Sigmoid colon (tissue), 7 donors: ENCODE data around the gene RELB. TPM values are rescaled to one million over a fixed set of nuclear protein-coding genes. Genes with fewer than 3 reads are reported as not detected.
A peak's percentile ranks its signal among the peaks of the same experiment; 100 is the strongest.

ENCODE experiments used
- DNase-seq: peaks from one replicate; pipeline ENCODE4 v3.0.0-alpha.2; 2019
- H3K27ac ChIP-seq, 4 donors: fragments of 200-600 bp; sonication (generic); one replicate each; pipeline ENCODE4 v1.5.1; 2016 to 2019; ENCODE audit warnings: mild to moderate bottlenecking in 1 of 4
- H3K27me3 ChIP-seq, 3 donors: fragments of 200-600 bp; sonication (generic); one replicate each; pipeline ENCODE4 v1.5.1; 2019; ENCODE audit warnings: mild to moderate bottlenecking in 1 of 3
- H3K36me3 ChIP-seq, 4 donors: fragments of 200-600 bp; sonication (generic); one replicate each; pipeline ENCODE4 v1.5.1; 2016 to 2019
- H3K4me1 ChIP-seq, 4 donors: fragments of 200-600 bp; sonication (generic); one replicate each; pipeline ENCODE4 v1.5.1; 2017 to 2019
- H3K4me3 ChIP-seq, 4 donors: fragments of 200-600 bp; sonication (generic); one replicate each; pipeline ENCODE4 v1.5.1; 2017 to 2019; ENCODE audit warnings: mild to moderate bottlenecking in 2 of 4, moderate library complexity in 1 of 4
- H3K9me3 ChIP-seq, 4 donors: fragments of 200-600 bp in 3 of 4; sonication (generic) in 3 of 4; one replicate each; pipeline versions ENCODE4 v1.5.1 to v1.6.1; 2013 to 2019
- EP300 ChIP-seq, 4 donors: sonication (generic); formaldehyde crosslinking; IDR thresholded peaks; one replicate each; pipeline ENCODE4 v1.6.1; 2017; ENCODE audit warnings: antibody characterized with exemption in 4 of 4
- POLR2A ChIP-seq, 2 donors: fragments of 450-650 bp; IDR thresholded peaks; one replicate each; pipeline ENCODE4 v1.6.1; 2016; ENCODE audit warnings: antibody characterized with exemption in 2 of 2, mild to moderate bottlenecking in 2 of 2, moderate library complexity in 2 of 2
- POLR2AphosphoS5 ChIP-seq, 4 donors: sonication (generic); formaldehyde crosslinking; IDR thresholded peaks; one replicate each; pipeline ENCODE4 v1.6.1; 2017; ENCODE audit warnings: antibody characterized with exemption in 4 of 4
- WGBS, 2 donors: extraction: QIAGEN DNeasy Blood & Tissue Kit; methylation state at CpG; one replicate each; pipeline ENCODE4 v1.1.7; 2013; 5-methylcytosine and 5-hydroxymethylcytosine counted together
- intact Hi-C: fragments of 100-400 bp; cut with DNase I; formaldehyde crosslinking; loops from one replicate; pipeline ENCODE4 v1.15.1; 2023
- polyA plus RNA-seq, 3 donors: library from polyadenylated mRNA; stranded (reverse); fragments of 200-250 nt; gene quantifications; one replicate each; pipeline ENCODE4 v1.2.3, GENCODE V29; 2013
- total RNA-seq, 4 donors: library from RNA; depleted of rRNA; stranded (reverse); fragments of >200 nt; gene quantifications; one replicate each; pipeline ENCODE4 v1.1.0, GENCODE V29; 2016
- TF ChIP-seq, protein P1 (sequence below), 4 experiments: fragments of 450-650 bp in 3 of 4; fragments of 200-600 bp in 1 of 4; IDR thresholded peaks; one replicate each; pipeline ENCODE4 v1.5.1; 2016 to 2019; ENCODE audit warnings: antibody characterized with exemption in 4 of 4, mild to moderate bottlenecking in 3 of 4, moderate library complexity in 2 of 4
- donor health status: healthy with polysubstance abuse.
- donor health status: Bipolar disorder and iron deficiency.
- donor health status: healthy.

The RELB gene
- total and polyA plus RNA-seq, 7 donors = 3.2 to 50.2 (median 16.7) TPM

DNA sequence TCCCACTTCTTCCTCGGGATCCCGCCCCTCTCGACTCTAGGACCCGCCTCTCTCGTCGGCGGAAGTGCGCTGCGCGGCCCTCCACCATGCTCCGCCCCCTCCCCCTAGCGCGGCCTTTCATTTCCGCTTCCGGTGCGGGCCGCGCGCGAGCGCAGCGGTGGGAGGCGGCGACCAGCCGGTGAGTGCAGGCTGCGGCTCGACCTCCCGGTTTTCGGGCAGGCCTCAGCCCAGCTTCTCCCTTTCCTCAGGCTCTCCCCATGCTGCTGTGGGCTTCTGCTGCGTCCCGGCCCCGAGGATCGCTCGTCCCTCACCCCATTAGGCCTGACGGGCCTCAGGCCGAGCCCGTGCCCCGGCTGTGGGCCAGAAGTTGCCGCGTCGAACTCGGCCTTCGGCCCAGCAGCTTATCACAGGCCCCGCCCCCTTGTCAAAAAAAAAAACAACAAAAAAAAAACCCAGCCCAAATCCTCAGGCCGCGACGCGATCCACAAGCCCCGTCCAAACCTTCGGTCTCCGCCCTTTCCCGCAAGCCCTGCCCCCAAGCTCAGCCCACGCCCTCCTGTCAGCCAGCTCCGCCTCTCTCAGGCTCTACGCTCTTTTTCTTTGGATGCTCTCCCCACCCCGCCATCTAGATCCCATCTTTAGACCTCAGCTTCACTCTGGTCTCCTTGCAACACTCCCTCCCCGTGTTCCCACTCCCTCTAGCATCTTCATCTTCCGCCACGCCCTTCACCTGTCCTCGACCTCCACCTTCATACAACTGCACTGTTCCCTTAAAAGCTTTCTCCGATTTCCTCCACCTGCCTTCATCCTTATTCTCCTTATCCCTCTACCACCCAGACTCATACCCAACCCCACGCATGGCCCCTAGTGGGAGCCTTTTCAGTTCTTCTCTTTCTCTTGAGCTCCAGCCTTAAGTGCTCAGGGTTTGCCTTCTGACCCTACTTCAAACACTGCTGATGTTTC is 37.9 kb downstream of the RELB start, which contains the start of gene CLASRP:
Gene CLASRP, plus strand, starts transcription at position 115 of the 963 bp plus-strand sequence. CDS start 1,168 bp downstream, outside the sequence.
- no peaks in the 10 kb centered on the region for H3K9me3 ChIP-seq
- 1 to 2% methylated on average over 62 of the region's 62 CpGs for WGBS, 2 donors
- peaks cover 6 to 66% (median 24%) of the 10 kb centered on the region in 4 donors for H3K36me3 ChIP-seq
- peak; percentile 96 for DNase-seq
- H3K4me1 ChIP-seq = peaks cover 0 to 39% (median 29%) of the 10 kb centered on the region in 4 donors
- intact Hi-C loops = loop anchor here (2.0 to 5.0 kb wide), 3 partner anchors 36 to 53 kb away; partner anchors contain the start of genes GEMIN7, PPP1R37 and ZNF296
- TF ChIP-seq POLR2AphosphoS5 (IDR thresholded peaks at IDR 0.05) (peak; percentile 98 to 99 (median 98)), POLR2A (IDR thresholded peaks at IDR 0.05) (peak; percentile 94 to 97)
- TF ChIP-seq, protein P1, sequence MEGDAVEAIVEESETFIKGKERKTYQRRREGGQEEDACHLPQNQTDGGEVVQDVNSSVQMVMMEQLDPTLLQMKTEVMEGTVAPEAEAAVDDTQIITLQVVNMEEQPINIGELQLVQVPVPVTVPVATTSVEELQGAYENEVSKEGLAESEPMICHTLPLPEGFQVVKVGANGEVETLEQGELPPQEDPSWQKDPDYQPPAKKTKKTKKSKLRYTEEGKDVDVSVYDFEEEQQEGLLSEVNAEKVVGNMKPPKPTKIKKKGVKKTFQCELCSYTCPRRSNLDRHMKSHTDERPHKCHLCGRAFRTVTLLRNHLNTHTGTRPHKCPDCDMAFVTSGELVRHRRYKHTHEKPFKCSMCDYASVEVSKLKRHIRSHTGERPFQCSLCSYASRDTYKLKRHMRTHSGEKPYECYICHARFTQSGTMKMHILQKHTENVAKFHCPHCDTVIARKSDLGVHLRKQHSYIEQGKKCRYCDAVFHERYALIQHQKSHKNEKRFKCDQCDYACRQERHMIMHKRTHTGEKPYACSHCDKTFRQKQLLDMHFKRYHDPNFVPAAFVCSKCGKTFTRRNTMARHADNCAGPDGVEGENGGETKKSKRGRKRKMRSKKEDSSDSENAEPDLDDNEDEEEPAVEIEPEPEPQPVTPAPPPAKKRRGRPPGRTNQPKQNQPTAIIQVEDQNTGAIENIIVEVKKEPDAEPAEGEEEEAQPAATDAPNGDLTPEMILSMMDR (IDR thresholded peaks at IDR 0.05) = no peak
- H3K4me3 ChIP-seq = peak within 1 kb of the TSS; percentile 84 to 94 (median 90)
- H3K27ac ChIP-seq = peak within 1 kb of the TSS; percentile 94 to 97 (median 95)
- no peaks in the 10 kb centered on the region for H3K27me3 ChIP-seq

DNA sequence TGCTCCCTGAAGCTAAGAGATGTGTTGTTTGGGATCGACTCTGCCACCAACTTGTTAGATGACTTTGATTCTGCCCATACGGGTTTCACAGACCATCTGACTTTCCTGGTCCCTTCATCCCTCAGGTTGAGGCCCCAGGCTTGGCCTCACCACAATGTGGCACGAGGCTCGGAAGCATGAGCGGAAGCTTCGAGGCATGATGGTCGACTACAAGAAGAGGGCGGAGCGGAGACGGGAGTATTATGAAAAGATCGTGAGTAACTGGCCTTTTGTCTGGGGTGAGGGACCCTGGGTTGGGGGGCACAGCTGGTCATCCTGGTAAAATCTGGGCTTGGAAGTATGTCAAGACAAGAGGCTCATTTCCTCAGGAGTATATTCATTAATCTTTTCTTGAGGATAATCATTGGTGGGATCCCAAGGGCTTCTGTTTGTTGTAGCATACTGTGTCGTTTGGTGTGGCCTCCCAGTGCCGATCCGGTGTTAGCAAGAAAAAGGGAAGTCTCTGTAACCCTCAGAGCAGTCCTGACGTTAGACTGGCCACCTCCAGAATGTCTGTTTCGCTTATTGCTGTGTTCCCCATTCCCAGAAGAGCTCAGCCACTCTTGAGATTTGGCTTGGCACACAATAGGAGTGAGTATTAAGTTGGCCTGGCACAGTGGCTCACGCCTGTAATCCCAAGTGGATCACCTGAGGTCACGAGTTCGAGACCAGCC is 39.0 kb downstream of the RELB start:
- Histone ChIP-seq H3K9me3 (no peaks in the 10 kb centered on the region), H3K4me1 (peaks cover 0 to 49% (median 32%) of the 10 kb centered on the region in 4 donors), H3K36me3 (peaks cover 17 to 66% (median 30%) of the 10 kb centered on the region in 4 donors), H3K27me3 (no peaks in the 10 kb centered on the region), H3K27ac (peak overlapping the region; percentile 94 to 97 (median 95)), H3K4me3 (peak overlapping the region in 3 of 4 donors; percentile 84 to 90 (median 90))
- intact Hi-C loops = no loop called here
- TF ChIP-seq POLR2A (IDR thresholded peaks at IDR 0.05) (no peak), EP300 (IDR thresholded peaks at IDR 0.05) (no peak), POLR2AphosphoS5 (IDR thresholded peaks at IDR 0.05) (no peak)
- TF ChIP-seq, protein P1 (IDR thresholded peaks at IDR 0.05) = no peak
- DNase-seq = no peak
- 73 to 77% methylated on average over 19 of the region's 19 CpGs for WGBS, 2 donors

DNA sequence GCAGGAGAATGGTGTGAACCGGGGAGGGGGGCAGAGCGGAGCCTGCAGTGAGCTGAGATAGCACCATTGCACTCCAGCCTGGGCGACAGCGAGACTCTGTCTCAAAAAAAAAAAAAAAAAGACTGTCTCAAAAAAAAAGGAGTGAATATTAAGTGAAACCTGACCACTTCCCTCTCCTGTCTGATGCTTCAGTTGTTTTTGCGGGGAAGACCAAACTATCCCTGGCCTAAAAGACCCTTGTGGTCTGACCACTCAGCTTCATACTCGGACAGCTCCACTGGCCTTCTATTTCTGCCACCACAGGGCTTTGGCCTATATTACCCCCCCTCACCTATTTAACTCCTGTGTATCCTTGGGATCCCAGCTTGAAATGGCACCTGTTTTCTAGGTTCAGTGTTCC is 39.9 kb downstream of the RELB start:
- Histone ChIP-seq H3K36me3 (peaks cover 18 to 66% (median 25%) of the 10 kb centered on the region in 4 donors), H3K27ac (no peak overlapping the region), H3K27me3 (no peaks in the 10 kb centered on the region), H3K4me1 (peaks cover 0 to 58% (median 41%) of the 10 kb centered on the region in 4 donors), H3K4me3 (no peak overlapping the region), H3K9me3 (no peaks in the 10 kb centered on the region)
- WGBS, 2 donors = 88 to 92% methylated on average over 6 of the region's 6 CpGs
- DNase-seq = no peak
- TF ChIP-seq, protein P1 (IDR thresholded peaks at IDR 0.05) = no peak
- TF ChIP-seq POLR2AphosphoS5 (IDR thresholded peaks at IDR 0.05) (no peak), EP300 (IDR thresholded peaks at IDR 0.05) (no peak), POLR2A (IDR thresholded peaks at IDR 0.05) (no peak)
- intact Hi-C loops = no loop called here

DNA sequence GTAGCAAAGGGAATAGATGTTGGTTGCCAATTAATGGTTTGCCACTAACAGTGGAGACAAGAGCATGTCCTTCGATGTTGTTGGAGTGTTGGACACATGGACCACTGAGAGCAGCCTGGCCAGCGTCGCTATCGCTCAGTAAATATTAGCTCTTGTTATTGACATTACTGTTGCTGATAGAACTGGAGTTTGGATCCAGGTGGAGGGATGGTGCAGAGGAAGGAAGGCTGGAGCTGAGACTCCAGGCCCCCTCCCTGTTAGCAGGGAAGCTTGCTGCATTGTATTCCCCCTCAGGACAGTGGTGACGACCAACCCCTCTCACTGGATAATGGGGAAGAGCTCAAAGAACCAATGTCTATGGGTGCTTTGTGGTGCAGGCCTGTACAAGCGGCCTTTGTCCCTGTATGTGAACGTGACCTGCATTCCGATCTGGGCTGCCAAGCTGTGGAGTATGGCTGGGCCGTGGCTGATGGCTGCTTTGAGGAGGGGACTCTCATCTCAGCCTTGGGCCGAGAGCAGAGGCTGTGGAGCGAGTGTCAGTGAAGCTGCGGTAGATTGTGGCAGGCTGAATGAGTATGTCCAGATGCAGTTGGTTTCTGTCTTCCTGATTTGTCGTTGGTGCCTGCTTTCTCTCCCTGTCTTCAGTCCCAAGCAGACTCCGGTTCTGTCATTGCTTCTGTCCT is 44.5 kb downstream of the RELB start:
- Histone ChIP-seq H3K27ac (no peak overlapping the region), H3K4me3 (no peak overlapping the region), H3K4me1 (peaks cover 0 to 73% (median 45%) of the 10 kb centered on the region in 4 donors), H3K27me3 (no peaks in the 10 kb centered on the region), H3K36me3 (peaks cover 18 to 61% (median 20%) of the 10 kb centered on the region in 4 donors), H3K9me3 (no peaks in the 10 kb centered on the region)
- no peak for DNase-seq
- TF ChIP-seq EP300 (IDR thresholded peaks at IDR 0.05) (no peak), POLR2AphosphoS5 (IDR thresholded peaks at IDR 0.05) (no peak), POLR2A (IDR thresholded peaks at IDR 0.05) (no peak)
- TF ChIP-seq, protein P1 (IDR thresholded peaks at IDR 0.05) = no peak
- intact Hi-C loops = no loop called here
- 38 to 69% methylated on average over 14 of the region's 14 CpGs for WGBS, 2 donors
